K562 (cell line): ENCODE data around the gene SPAG9. TPM values are rescaled to one million over a fixed set of nuclear protein-coding genes. Genes with fewer than 3 reads are reported as not detected.

ENCODE experiments used
- ATAC-seq: fragments of 200-7000 bp; cut with Tn5 transposase; 3 replicates; pipeline ENCODE4 v1.9.1; 2020; ENCODE audit warnings: moderate library complexity
- BruUV-seq: library from RNA; stranded (reverse); fragments of 400-500 nt; replicated peaks from 2 replicates; lab custom pipeline; 2021; lab: Mats Ljungman, UMichigan
- CTCF ChIA-PET: fragments of 300-600 bp; formaldehyde crosslinking; extraction: SDS; loops from one replicate; lab custom pipeline; 2021; ENCODE audit warnings: low intra/inter-chr PET ratio; lab: Yijun Ruan, JAX
- POLR2A ChIA-PET: fragments of 300-600, 350-650 bp; sonication (Branson Sonifier 250); formaldehyde crosslinking; extraction: SDS; loops from one replicate; lab custom pipeline; 2021; ENCODE audit warnings: antibody characterized with exemption, inconsistent platforms; lab: Yijun Ruan, JAX
- DNase-seq, 4 experiments: peaks; one replicate each; pipeline versions ENCODE4 v3.0.0 to v3.0.0-alpha.2; 2011 to 2018; ENCODE audit warnings: low spot score in 3 of 4, mixed read lengths in 3 of 4; ENCODE audit errors: extremely low read depth in 1 of 4
- FAIRE-seq: peaks from 2 replicates; lab custom pipeline; 2011; peaks lifted over from hg19 to GRCh38; lab: Jason Lieb, UNC
- H2AFZ ChIP-seq: 2 replicates; pipeline ENCODE4 v1.6.0; 2011; ENCODE audit warnings: low read depth, low read length, control low read depth, inconsistent platforms
- H3K27ac ChIP-seq: fragments of 200-600 bp; 3 replicates; pipeline ENCODE4 v1.8.0; 2011; ENCODE audit warnings: low read depth, mild to moderate bottlenecking, control low read depth, inconsistent platforms, low read length, moderate library complexity, mixed read lengths; ENCODE audit errors: extremely low read depth
- H3K27me3 ChIP-seq, 2 experiments: fragments of 300-600 bp in 1 of 2; 2 replicates in 1 of 2; 3 replicates in 1 of 2; pipeline versions ENCODE4 v1.6.0 to v1.8.0; 2011; ENCODE audit warnings: inconsistent platforms in 2 of 2, low read length in 2 of 2, mild to moderate bottlenecking in 1 of 2, mixed read lengths in 1 of 2, moderate library complexity in 1 of 2; ENCODE audit not compliant: control insufficient read depth in 2 of 2, insufficient read depth in 2 of 2
- H3K36me3 ChIP-seq: fragments of 300-600 bp; 3 replicates; pipeline ENCODE4 v1.8.0; 2011; ENCODE audit warnings: mild to moderate bottlenecking, low read length, inconsistent platforms; ENCODE audit not compliant: control insufficient read depth, insufficient read depth
- H3K4me1 ChIP-seq, 2 experiments: fragments of 200-600 bp in 1 of 2; replicated peaks in 1 of 2; 2 replicates in 1 of 2; 3 replicates in 1 of 2; pipeline versions ENCODE4 v1.5.1 to v1.8.0; 2011; ENCODE audit warnings: inconsistent platforms in 2 of 2, low read length in 2 of 2, mild to moderate bottlenecking in 1 of 2, mixed read lengths in 1 of 2, moderate library complexity in 1 of 2; ENCODE audit not compliant: control insufficient read depth in 2 of 2, insufficient read depth in 2 of 2
- H3K4me2 ChIP-seq: 2 replicates; pipeline ENCODE4 v1.6.1; 2011; ENCODE audit warnings: low read length, control low read depth, inconsistent platforms, mixed read lengths; ENCODE audit not compliant: insufficient read depth
- H3K4me3 ChIP-seq: fragments of 200-600 bp; sonication (generic), shearing (Covaris generic); 2 replicates; pipeline ENCODE4 v1.5.1; 2016; ENCODE audit warnings: control low read depth, inconsistent platforms
- H3K79me2 ChIP-seq: fragments of 200-600 bp; 3 replicates; pipeline ENCODE4 v1.8.0; 2011; ENCODE audit warnings: low read length, inconsistent platforms; ENCODE audit not compliant: control insufficient read depth, insufficient read depth
- H3K9ac ChIP-seq, 2 experiments: 2 replicates each; pipeline versions ENCODE4 v1.6.0 to v1.6.1; 2011; ENCODE audit warnings: low read depth in 2 of 2, low read length in 2 of 2, control low read depth in 1 of 2, inconsistent platforms in 1 of 2, mild to moderate bottlenecking in 1 of 2, mixed read lengths in 1 of 2; ENCODE audit not compliant: insufficient read depth in 1 of 2
- H3K9me1 ChIP-seq: one replicate; pipeline ENCODE4 v1.6.0; 2011; ENCODE audit warnings: inconsistent platforms, mild to moderate bottlenecking, low read length, moderate library complexity; ENCODE audit not compliant: control insufficient read depth, insufficient read depth
- H3K9me3 ChIP-seq: replicated peaks from 2 replicates; pipeline ENCODE4 v1.5.1; 2011; ENCODE audit warnings: low read depth, low read length, inconsistent platforms; ENCODE audit not compliant: control insufficient read depth, insufficient read depth
- H4K20me1 ChIP-seq: replicated peaks from 2 replicates; pipeline ENCODE4 v1.6.1; 2011; ENCODE audit warnings: low read length, inconsistent platforms, mixed read lengths; ENCODE audit not compliant: control insufficient read depth, insufficient read depth
- CBFB ChIP-seq: sonication (generic); formaldehyde crosslinking; IDR thresholded peaks from 2 replicates; pipeline ENCODE4 v1.4.0; 2020; ENCODE audit warnings: mild to moderate bottlenecking, missing genetic modification reagents
- HIVEP1 ChIP-seq: fragments of 250-450 bp; sonication (Bioruptor Pico); IDR thresholded peaks from 2 replicates; pipeline ENCODE4 v1.4.0; 2020; ENCODE audit warnings: mild to moderate bottlenecking
- IRF2 ChIP-seq: sonication (generic); formaldehyde crosslinking; IDR thresholded peaks from 2 replicates; pipeline ENCODE4 v1.8.1; 2022; ENCODE audit warnings: mild to moderate bottlenecking, missing genetic modification reagents
- SMAD3 ChIP-seq: fragments of 450-650 bp; formaldehyde crosslinking; conservative IDR thresholded peaks from 2 replicates; pipeline ENCODE4 v1.4.0; 2020; ENCODE audit warnings: mild to moderate bottlenecking
- STAT5A ChIP-seq: IDR thresholded peaks from 2 replicates; pipeline ENCODE4 v1.6.1; 2012; ENCODE audit warnings: low read length, inconsistent platforms, borderline replicate concordance
- THRA ChIP-seq: fragments of 450-650 bp; IDR thresholded peaks from 2 replicates; pipeline ENCODE4 v1.6.1; 2017; ENCODE audit warnings: mild to moderate bottlenecking, moderate library complexity
- ZFPM2 ChIP-seq: fragments of 250-450 bp; sonication (Bioruptor Pico); IDR thresholded peaks from 2 replicates; pipeline ENCODE4 v1.5.1; 2022; ENCODE audit warnings: mild to moderate bottlenecking
- ZNF277 ChIP-seq: fragments of 250-450 bp; sonication (Bioruptor Pico); IDR thresholded peaks from 2 replicates; pipeline ENCODE4 v1.8.0; 2022; ENCODE audit warnings: inconsistent platforms, mild to moderate bottlenecking, moderate library complexity, borderline replicate concordance
- ZNF316 ChIP-seq: fragments of 450-650 bp; IDR thresholded peaks from 2 replicates; pipeline ENCODE4 v1.6.1; 2016
- ZNF76 ChIP-seq: fragments of 250-450 bp; sonication (Bioruptor Pico); IDR thresholded peaks from 2 replicates; pipeline ENCODE4 v1.4.0; 2020; ENCODE audit warnings: mild to moderate bottlenecking, moderate library complexity, borderline replicate concordance
- WGBS: fragments of 100-300 bp; shearing (Covaris generic); methylation state at CpG from one replicate; pipeline ENCODE4 v1.1.6; 2016; ENCODE audit warnings: low coverage, mixed read lengths; ENCODE audit not compliant: insufficient coverage; ENCODE audit errors: missing lambda C conversion rate; 5-methylcytosine and 5-hydroxymethylcytosine counted together
- in situ Hi-C: fragments of 300-500 bp; cut with MboI; formaldehyde crosslinking; loops from 4 replicates; pipeline ENCODE4 v1.15.0; 2018; ENCODE audit warnings: inconsistent platforms, mixed read lengths
- intact Hi-C: fragments of 100-400 bp; cut with micrococcal nuclease; formaldehyde crosslinking; loops from 2 replicates; pipeline ENCODE4 v1.14.2; 2022
- polyA plus RNA-seq, 8 experiments: library from polyadenylated mRNA; depleted of rRNA in 4 of 8; stranded (reverse) in 5 of 8; unstranded in 3 of 8; fragments of >200 nt; fragmentation: Nextera tagmentation in 2 of 8; fragmentation: Illumina TruSeq in 1 of 8; extraction: Ambion mirVana in 2 of 8; extraction: Trizol in 1 of 8; gene quantifications; 2 replicates each; pipeline versions ENCODE4 v1.2.1 to v1.2.3, GENCODE V29; 2011 to 2014; ENCODE audit warnings: inconsistent platforms in 1 of 8, missing spikeins in 1 of 8
- total RNA-seq, 7 experiments: library from RNA; depleted of rRNA in 6 of 7; stranded (reverse); fragments of >200 nt in 6 of 7; fragmentation: Illumina TruSeq in 2 of 7; extraction: Trizol in 2 of 7; gene quantifications; 2 replicates each; pipeline versions ENCODE4 v1.2.1 to v1.2.3, GENCODE V29; 2011 to 2021; ENCODE audit warnings: low replicate concordance in 1 of 7

SPAG9 gene
- total and polyA plus RNA-seq, 9 of the 15 experiments (the other 6 are each of a cell fraction or from before 2014, with no cell fraction given): 12.2 to 99.2 (median 58.2) TPM

- WGBS: 90% methylated on average over 16 of the region's 21 CpGs
- FAIRE-seq: no peak
Observed at GRCh38 chr17:50949128-50949988, 171.3 kb downstream of the SPAG9 start.

More at GRCh38 chr17:50949128-50949988, 171.3 kb downstream of the SPAG9 start:
- Histone ChIP-seq H3K27me3 (no peaks in the 10 kb centered on the region), H2AFZ (peak overlapping the region; percentile 96), H3K4me1 (peaks cover 51 to 78% of the 10 kb centered on the region in 2 experiments), H3K9me1 (no peaks in the 10 kb centered on the region), H3K9me3 (no peaks in the 10 kb centered on the region), H3K4me2 (peak overlapping the region; percentile 81; the same call in 1 of the 2 replicates), H3K79me2 (no peaks in the 10 kb centered on the region; the same call in 2 of the 3 replicates), H3K4me3 (no peak overlapping the region), H3K9ac (peak overlapping the region; percentile 40 to 85; a peak in 3 of 4 replicates), H4K20me1 (no peaks in the 10 kb centered on the region), H3K36me3 (no peaks in the 10 kb centered on the region), H3K27ac (peak overlapping the region; percentile 73; the same call in 2 of the 3 replicates)
- TF ChIP-seq ZNF316 (no peak), SMAD3 (CRISPR knock-in tag) (no peak), CBFB (CRISPR knock-in tag) (no peak), IRF2 (CRISPR knock-in tag) (no peak), STAT5A (no peak), ZFPM2 (CRISPR knock-in tag) (no peak), ZNF76 (CRISPR knock-in tag) (no peak), ZNF277 (no peak), HIVEP1 (CRISPR knock-in tag) (no peak), THRA (no peak)
- no TSS peak for BruUV-seq
- intact Hi-C loops: no loop called here
- in situ Hi-C loops: no loop called here
- DNase-seq: no peak
- ATAC-seq: no peak
- ChIA-PET POLR2A (interaction anchor here (0.6 to 13.9 kb wide), 13 partner anchors 11 to 257 kb away, joined by 3 to 207 read pairs (median 3); partner anchors contain the start of gene TOB1), CTCF (interaction anchor here (1.5 to 1.9 kb wide), 3 partner anchors 86 to 166 kb away, joined by 10 to 15 read pairs (median 11); no protein-coding TSS in a partner anchor)
